Measurements from ENCODE around the gene OR52A5. TPM values are rescaled to one million over a fixed set of nuclear protein-coding genes. Genes with fewer than 3 reads are reported as not detected.

Gene OR52A5
- total RNA-seq, 1 donor, result not detected

DNA sequence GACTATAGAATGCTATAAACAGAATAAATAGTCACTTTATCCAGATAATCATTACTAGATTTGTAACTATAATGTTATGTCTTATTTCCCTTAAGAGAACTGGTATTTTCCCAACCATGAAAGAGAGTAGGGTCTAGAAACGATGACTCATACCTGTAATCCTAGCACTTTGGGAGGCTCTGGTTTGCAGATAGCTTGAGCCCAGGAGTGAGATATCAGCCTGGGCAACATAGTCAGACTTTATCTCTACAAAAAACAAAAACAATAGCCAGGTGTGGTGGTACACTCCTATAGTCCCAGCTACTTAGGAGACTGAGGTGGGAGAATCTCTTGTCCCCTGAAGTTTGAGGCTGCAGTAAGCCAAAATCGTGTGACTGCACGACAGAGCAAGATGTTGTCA lies 30.9 kb downstream of the OR52A5 start:
- H3K4me3 ChIP-seq (ENCODE audit: low read depth, low read length), result no peak overlapping the region
- no peak for DNase-seq (ENCODE audit: low read depth)
- TF ChIP-seq, protein P1, sequence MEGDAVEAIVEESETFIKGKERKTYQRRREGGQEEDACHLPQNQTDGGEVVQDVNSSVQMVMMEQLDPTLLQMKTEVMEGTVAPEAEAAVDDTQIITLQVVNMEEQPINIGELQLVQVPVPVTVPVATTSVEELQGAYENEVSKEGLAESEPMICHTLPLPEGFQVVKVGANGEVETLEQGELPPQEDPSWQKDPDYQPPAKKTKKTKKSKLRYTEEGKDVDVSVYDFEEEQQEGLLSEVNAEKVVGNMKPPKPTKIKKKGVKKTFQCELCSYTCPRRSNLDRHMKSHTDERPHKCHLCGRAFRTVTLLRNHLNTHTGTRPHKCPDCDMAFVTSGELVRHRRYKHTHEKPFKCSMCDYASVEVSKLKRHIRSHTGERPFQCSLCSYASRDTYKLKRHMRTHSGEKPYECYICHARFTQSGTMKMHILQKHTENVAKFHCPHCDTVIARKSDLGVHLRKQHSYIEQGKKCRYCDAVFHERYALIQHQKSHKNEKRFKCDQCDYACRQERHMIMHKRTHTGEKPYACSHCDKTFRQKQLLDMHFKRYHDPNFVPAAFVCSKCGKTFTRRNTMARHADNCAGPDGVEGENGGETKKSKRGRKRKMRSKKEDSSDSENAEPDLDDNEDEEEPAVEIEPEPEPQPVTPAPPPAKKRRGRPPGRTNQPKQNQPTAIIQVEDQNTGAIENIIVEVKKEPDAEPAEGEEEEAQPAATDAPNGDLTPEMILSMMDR (IDR thresholded peaks at IDR 0.05; ENCODE audit: insufficient read depth, low read depth, low read length), result no peak

DNA sequence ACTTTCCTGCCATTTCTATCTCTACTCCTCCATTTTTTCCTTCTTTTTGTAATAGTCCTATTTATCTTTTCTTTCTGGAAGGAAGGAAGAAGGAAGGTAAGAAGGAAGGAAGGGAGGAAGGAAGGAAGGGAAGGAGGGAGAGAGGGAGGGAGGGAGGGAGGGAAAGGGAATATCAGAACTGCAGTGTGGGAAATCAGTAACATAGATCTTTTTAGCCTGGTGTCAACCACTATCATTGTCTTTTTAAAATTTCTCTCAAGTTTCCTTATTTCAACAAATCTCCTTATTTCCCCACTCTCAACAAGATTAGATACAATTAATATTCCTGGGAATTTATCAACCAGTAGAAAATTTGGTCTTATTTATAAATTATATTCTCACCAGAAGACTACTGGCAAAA lies 35.1 kb downstream of the OR52A5 start:
- TF ChIP-seq, protein P1 (IDR thresholded peaks at IDR 0.05; ENCODE audit: insufficient read depth, low read depth, low read length), result no peak
- no peak overlapping the region for H3K4me3 ChIP-seq (ENCODE audit: low read depth, low read length)
- no peak for DNase-seq (ENCODE audit: low read depth)

DNA sequence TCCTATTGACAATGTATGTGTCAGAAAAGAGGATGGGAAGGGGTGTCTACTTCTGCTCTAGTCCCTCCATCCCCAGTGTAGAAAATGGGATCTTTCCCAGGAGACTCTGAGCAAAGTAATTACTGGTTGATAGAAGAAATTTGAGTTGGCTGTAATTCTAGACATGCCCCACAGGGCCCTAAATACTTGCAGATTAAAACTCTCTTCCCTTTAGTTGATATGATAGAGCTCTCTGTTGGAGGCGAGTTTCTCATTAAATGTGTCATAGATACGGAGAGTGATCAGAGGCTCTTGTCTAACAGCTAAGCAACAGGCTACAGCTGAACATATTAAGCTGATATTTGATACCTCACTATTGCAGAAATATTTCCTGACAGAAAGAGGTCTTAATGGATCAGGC lies 35.9 kb downstream of the OR52A5 start:
- DNase-seq (ENCODE audit: low read depth), result no peak
- TF ChIP-seq, protein P1 (IDR thresholded peaks at IDR 0.05; ENCODE audit: insufficient read depth, low read depth, low read length), result no peak
- no peak overlapping the region for H3K4me3 ChIP-seq (ENCODE audit: low read depth, low read length)

DNA sequence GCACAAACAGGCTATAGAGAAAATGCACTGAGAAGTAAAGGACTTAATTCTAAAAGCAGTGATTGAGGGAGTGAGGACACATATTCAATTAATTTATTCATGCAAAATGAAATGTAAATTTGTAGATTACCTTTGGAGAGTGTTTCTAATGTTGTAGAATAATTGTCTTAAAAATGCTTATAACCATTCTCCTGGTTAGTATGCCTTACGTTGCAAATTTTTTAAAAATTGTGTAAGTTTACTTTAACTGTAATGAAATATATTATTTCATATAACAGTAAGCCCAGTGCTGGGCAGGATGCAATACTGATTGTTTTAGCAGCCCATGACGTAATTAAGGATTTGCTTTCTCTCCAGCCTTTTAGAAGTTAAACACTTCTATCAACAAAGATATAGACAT lies 42.1 kb downstream of the OR52A5 start:
- TF ChIP-seq, protein P1 (IDR thresholded peaks at IDR 0.05; ENCODE audit: insufficient read depth, low read depth, low read length), result no peak
- no peak for DNase-seq (ENCODE audit: low read depth)
- H3K4me3 ChIP-seq (ENCODE audit: low read depth, low read length), result no peak overlapping the region

DNA sequence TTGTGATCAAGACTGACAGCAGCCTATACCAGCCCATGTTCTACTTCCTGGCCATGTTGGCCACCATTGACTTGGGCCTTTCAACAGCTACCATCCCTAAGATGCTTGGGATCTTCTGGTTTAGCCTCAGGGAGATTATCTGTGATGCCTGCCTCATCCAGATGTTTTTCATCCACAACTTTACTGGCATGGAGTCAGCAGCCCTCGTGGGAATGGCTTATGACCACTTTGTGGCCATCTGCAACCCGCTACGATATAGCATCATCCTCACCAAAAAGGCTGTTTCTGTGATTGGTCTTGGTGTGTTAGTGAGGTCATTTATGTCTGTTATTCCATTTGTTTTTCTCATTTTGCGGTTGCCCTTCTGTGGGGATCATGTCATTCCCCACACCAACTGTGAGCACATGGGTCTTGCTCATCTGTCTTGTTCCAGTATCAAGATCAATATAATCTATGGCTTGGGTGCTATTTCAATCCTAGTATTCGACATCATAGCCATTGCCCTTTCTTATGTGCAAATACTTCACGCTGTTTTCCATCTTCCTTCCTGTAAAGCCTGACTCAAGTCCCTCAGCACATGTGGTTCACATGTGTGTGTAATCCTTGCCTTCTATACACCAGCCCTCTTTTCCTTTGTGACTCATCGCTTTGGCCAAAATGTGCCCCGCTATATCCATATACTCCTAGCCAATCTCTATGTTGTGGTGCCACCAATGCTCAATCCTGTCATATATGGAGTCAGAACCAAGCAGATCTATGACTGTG lies 45.2 kb downstream of the OR52A5 start:
- DNase-seq (ENCODE audit: low read depth), result no peak

DNA sequence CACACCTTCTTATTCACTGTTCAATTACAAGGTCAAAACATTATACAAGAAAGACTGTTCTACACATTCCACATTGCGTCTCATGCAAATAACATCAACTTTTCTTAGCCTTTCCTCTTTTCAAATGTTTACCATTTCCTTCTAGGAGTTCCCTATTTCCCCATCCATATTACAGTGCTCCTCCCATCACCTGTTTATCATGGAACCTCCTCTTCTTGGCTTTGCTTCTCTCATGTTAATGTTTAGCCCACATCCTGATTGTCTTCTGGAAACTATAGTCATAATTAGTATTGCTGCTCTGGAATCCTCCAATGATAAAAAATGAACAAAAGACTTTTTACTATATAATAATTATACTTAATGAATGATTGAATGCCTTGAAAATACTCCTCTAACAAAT lies 47.5 kb downstream of the OR52A5 start:
- no peak overlapping the region for H3K4me3 ChIP-seq (ENCODE audit: low read depth, low read length)
- no peak for DNase-seq (ENCODE audit: low read depth)
- TF ChIP-seq, protein P1 (IDR thresholded peaks at IDR 0.05; ENCODE audit: insufficient read depth, low read depth, low read length), result no peak

More for the DNA sequence above, 45.2 kb downstream of the OR52A5 start:
- no peak overlapping the region for H3K4me3 ChIP-seq (ENCODE audit: low read depth, low read length)
- TF ChIP-seq, protein P1 (IDR thresholded peaks at IDR 0.05; ENCODE audit: insufficient read depth, low read depth, low read length), result no peak

DNA sequence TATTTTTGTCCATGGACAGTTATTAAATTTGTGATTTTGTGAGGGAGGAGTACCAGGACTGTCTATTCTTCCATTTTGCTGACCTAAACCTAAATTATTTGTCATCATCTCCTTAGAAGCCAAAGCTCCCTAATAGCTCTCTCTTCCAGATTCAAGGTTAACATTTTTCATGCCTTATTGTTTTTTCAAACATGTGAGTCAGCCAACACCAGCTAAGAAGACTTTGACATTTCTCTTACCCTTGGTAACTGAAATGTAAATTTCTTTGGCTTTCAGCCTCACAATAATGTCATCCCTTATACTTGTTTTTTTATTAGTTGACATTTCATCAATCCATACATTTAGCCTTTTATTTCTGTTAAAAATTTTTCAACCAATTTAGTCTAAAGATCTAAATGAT lies 49.6 kb downstream of the OR52A5 start:
- TF ChIP-seq, protein P1 (IDR thresholded peaks at IDR 0.05; ENCODE audit: insufficient read depth, low read depth, low read length), result no peak
- no peak for DNase-seq (ENCODE audit: low read depth)
- no peak overlapping the region for H3K4me3 ChIP-seq (ENCODE audit: low read depth, low read length)
